Measurements from ENCODE around the gene HID1. TPM values are rescaled to one million over a fixed set of nuclear protein-coding genes. Genes with fewer than 3 reads are reported as not detected.
A peak's percentile ranks its signal among the peaks of the same experiment; 100 is the strongest.

HID1 gene
- total RNA-seq, 1 donor from 2014 or later = 3.5 TPM

DNA sequence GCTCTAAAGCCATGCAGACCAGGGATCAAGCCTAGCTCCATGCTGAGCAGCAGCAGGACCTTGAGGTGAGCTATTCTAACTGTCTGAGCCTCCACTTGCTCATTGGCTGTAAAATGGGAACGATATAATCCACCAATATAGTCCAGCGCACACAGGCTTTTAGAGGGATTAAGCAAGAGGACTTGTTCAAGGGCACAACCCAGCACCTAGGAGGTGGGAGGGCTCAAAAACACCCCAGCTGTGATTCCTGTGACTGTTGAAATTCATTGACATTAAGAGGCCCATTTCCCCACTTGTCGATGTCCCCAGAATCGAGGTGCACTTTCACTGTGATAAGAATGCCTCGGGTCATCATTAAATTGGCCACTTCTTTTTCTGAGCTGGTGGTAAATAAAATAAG is 53.7 kb downstream of the HID1 start:
- Histone ChIP-seq H3K4me1 (peaks cover 12% of the 10 kb centered on the region), H3K79me2 (ENCODE audit: low read depth) (no peaks in the 10 kb centered on the region), H3K36me3 (no peaks in the 10 kb centered on the region), H4K20me1 (ENCODE audit: low read depth) (no peaks in the 10 kb centered on the region), H3K9me3 (ENCODE audit: low read depth) (no peaks in the 10 kb centered on the region), H3K27me3 (peaks cover 26% of the 10 kb centered on the region), H3K4me2 (no peak overlapping the region), H3K27ac (no peak overlapping the region), H3F3A (ENCODE audit: low read depth) (no peaks in the 10 kb centered on the region), H3K9ac (no peak overlapping the region), H2AFZ (replicated peaks) (no peak overlapping the region), H3K4me3 (no peak overlapping the region)
- Mint-ChIP-seq H3K27ac (no peak overlapping the region), H3K9me3 (no peaks in the 10 kb centered on the region), H3K4me1 (peaks cover 23% of the 10 kb centered on the region), H3K27me3 (ENCODE audit: insufficient read depth, low read depth) (peaks cover 28% of the 10 kb centered on the region), H3K36me3 (no peaks in the 10 kb centered on the region), H3K4me3 (no peak overlapping the region)
- TF ChIP-seq CTCF (IDR thresholded peaks at IDR 0.05) (no peak), EZH2phosphoT487 (IDR thresholded peaks at IDR 0.05) (no peak)
- DNase-seq (ENCODE audit: low spot score) = no peak

GRCh38 chr17:74917430-74917829 is 55.1 kb downstream of the HID1 start:
- Histone ChIP-seq H3K4me3 (no peak overlapping the region), H3K4me2 (no peak overlapping the region), H3K27me3 (peaks cover 12% of the 10 kb centered on the region), H3K27ac (no peak overlapping the region), H4K20me1 (ENCODE audit: low read depth) (no peaks in the 10 kb centered on the region), H3F3A (ENCODE audit: low read depth) (no peaks in the 10 kb centered on the region), H3K4me1 (peaks cover 3% of the 10 kb centered on the region), H3K79me2 (ENCODE audit: low read depth) (no peaks in the 10 kb centered on the region), H2AFZ (replicated peaks) (no peak overlapping the region), H3K36me3 (no peaks in the 10 kb centered on the region), H3K9me3 (ENCODE audit: low read depth) (no peaks in the 10 kb centered on the region), H3K9ac (no peak overlapping the region)
- Mint-ChIP-seq H3K27ac (no peak overlapping the region), H3K36me3 (no peaks in the 10 kb centered on the region), H3K9me3 (peaks cover 6% of the 10 kb centered on the region), H3K4me1 (peaks cover 19% of the 10 kb centered on the region), H3K27me3 (ENCODE audit: insufficient read depth, low read depth) (peaks cover 24% of the 10 kb centered on the region), H3K4me3 (no peak overlapping the region)
- no peak for DNase-seq (ENCODE audit: low spot score)
- no peak for TF ChIP-seq CTCF (IDR thresholded peaks at IDR 0.05)
- no peak for TF ChIP-seq EZH2 (IDR thresholded peaks at IDR 0.05)
- TF ChIP-seq EZH2phosphoT487 (IDR thresholded peaks at IDR 0.05) = no peak

DNA sequence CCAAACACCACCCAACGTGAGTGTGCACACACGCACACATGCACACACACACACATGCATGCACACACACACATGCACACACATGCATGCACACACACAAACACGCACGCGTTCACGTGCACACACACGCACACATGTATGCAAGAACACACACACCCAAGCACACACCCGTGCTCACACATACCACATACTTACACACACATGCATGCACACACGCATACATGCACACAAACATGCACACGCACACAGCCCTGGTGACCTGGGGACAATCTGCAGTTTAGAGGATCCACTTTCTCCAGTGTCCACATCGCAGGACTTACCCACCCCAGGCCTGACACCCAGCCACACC is 55.7 kb downstream of the HID1 start:
- no peak for DNase-seq (ENCODE audit: low spot score)
- H3K27ac Mint-ChIP-seq = peak overlapping the region; percentile 79

More for the DNA sequence above, 55.7 kb downstream of the HID1 start:
- Mint-ChIP-seq H3K4me1 (peaks cover 19% of the 10 kb centered on the region), H3K27me3 (ENCODE audit: insufficient read depth, low read depth) (peaks cover 23% of the 10 kb centered on the region), H3K4me3 (peak overlapping the region; percentile 30), H3K36me3 (no peaks in the 10 kb centered on the region), H3K9me3 (peaks cover 6% of the 10 kb centered on the region)
- H3K79me2 ChIP-seq (ENCODE audit: low read depth) = no peaks in the 10 kb centered on the region
- H2AFZ ChIP-seq (replicated peaks) = no peak overlapping the region
- no peak overlapping the region for H3K9ac ChIP-seq
- no peaks in the 10 kb centered on the region for H4K20me1 ChIP-seq (ENCODE audit: low read depth)
- H3K9me3 ChIP-seq (ENCODE audit: low read depth) = no peaks in the 10 kb centered on the region
- no peaks in the 10 kb centered on the region for H3K36me3 ChIP-seq
- H3F3A ChIP-seq (ENCODE audit: low read depth) = no peaks in the 10 kb centered on the region
- peaks cover 6% of the 10 kb centered on the region for H3K27me3 ChIP-seq
- no peak overlapping the region for H3K4me2 ChIP-seq
- TF ChIP-seq CTCF (IDR thresholded peaks at IDR 0.05) (no peak), EZH2phosphoT487 (IDR thresholded peaks at IDR 0.05) (no peak), EZH2 (IDR thresholded peaks at IDR 0.05) (no peak)
- H3K27ac ChIP-seq = no peak overlapping the region
- no peak overlapping the region for H3K4me3 ChIP-seq
- no peaks in the 10 kb centered on the region for H3K4me1 ChIP-seq
